VCaP (cell line): Measurements from ENCODE around the gene DCLK1.

Source experiments
- H3K27ac ChIP-seq: fragments of 450-650 bp; 2 replicates; pipeline ENCODE4 v1.5.1; 2017
- CTCF ChIP-seq: fragments of 450-650 bp; conservative IDR thresholded peaks from 2 replicates; pipeline ENCODE4 v1.5.1; 2017; ENCODE audit warnings: mild to moderate bottlenecking, moderate library complexity

Gene DCLK1

DNA sequence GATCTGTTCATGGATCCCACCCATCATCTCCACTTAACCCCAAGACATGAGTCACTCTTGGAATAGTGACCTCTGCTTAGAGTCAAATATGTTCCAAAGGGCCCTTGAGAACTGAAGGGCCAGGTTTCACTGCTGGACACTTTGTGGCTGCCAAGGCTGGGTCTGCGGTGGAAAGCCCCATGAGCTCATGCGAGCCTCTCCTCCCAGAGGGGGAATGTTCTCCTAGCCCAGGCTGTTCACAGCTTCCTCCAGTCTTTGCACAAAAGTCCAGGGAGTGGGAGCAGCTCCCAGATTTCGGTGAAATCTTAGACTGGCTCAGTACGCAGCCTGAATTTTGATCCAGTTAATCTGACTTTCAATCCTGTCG lies 732 bp upstream of the DCLK1 start:
- no peak for TF ChIP-seq CTCF

DNA sequence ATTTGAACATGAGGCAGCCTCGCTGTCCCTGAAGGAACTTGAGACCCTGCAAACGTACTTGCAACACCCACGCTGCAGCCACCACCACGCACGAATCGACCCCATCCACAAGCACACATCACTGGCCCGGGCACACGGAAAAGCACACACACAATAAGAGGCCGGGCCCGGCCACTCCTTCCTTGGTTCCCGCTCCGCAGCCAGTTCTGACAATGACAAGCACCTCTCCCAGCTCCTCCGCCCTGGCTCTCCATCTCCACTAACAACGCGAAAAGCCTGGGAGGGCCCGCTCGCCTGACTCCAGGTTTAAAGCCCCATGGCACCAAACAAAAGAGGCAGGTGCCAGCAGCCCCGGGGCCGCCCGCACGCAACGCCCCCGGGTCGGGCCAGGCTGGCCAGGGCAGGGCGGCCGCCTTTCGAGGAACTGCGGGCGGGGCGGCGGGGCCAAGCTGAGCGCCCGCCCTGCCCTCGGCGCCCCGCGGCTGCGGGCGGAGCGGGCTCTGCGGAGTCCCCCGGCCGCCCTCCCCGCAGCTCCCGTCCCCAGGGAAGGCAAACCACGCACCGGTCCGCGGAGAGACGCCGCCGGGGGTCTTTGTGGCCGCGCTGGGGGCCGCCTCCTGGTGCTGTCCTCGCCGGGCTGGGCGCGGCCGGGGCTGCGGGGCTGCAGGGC lies 495 bp downstream of the DCLK1 start:
- H3K27ac ChIP-seq: peak overlapping the region; percentile 47; the same call in 1 of the 2 replicates
- no peak for TF ChIP-seq CTCF

More for the DNA sequence above, 732 bp upstream of the DCLK1 start:
- no peak overlapping the region for H3K27ac ChIP-seq

- no peak for TF ChIP-seq CTCF
- H3K27ac ChIP-seq: peak overlapping the region; percentile 47; the same call in 1 of the 2 replicates
Measured at GRCh38 chr13:36130193-36130551, 1.0 kb downstream of the DCLK1 start.

- no peak for TF ChIP-seq CTCF
- no peak overlapping the region for H3K27ac ChIP-seq
Measured at GRCh38 chr13:36129539-36129938, 1.6 kb downstream of the DCLK1 start.

GRCh38 chr13:36126491-36126890 lies 4.7 kb downstream of the DCLK1 start:
- no peak for TF ChIP-seq CTCF
- no peak overlapping the region for H3K27ac ChIP-seq

DNA sequence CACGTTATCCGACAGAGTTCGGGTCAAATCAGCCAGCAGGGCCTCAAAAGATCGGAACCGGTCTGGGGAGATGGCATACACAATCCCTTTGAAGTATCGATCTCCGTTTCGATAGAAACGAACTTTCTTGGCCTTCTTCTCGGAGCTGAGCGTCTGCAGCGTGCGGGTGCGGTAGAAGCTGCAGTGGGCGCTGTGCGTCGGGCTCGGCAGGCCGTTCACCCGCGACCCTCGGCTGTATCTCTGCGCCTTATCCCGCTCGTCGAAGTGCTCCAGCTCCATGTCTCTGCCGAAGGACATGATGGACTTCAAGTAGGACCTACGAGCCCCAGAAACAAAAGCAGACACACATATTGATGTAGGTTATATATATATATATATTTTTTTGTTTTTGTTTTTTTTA lies 5.3 kb downstream of the DCLK1 start:
- no peak overlapping the region for H3K27ac ChIP-seq
- TF ChIP-seq CTCF: no peak

GRCh38 chr13:36124236-36124822 lies 6.9 kb downstream of the DCLK1 start:
- TF ChIP-seq CTCF: no peak

More at GRCh38 chr13:36124236-36124822, 6.9 kb downstream of the DCLK1 start:
- peak overlapping the region; percentile 50; the same call in 1 of the 2 replicates for H3K27ac ChIP-seq
